H1 (cell line): ENCODE measurements around the gene MRRF.

Experiments
- TAF1 ChIP-seq: IDR thresholded peaks from 2 replicates; pipeline ENCODE4 v1.6.1; 2011; ENCODE audit warnings: mild to moderate bottlenecking, low read depth, low read length
- TF ChIP-seq, protein P1 (sequence below), 3 experiments: IDR thresholded peaks; 1 replicate in 2 of 3; 2 replicates in 1 of 3; pipeline versions ENCODE4 v1.5.1 to v1.6.1; 2011; ENCODE audit warnings: low read length in 3 of 3, mild to moderate bottlenecking in 3 of 3, inconsistent platforms in 2 of 3, low read depth in 1 of 3, moderate library complexity in 1 of 3; ENCODE audit not compliant: insufficient read depth in 1 of 3; ENCODE audit errors: control extremely low read depth in 1 of 3

DNA sequence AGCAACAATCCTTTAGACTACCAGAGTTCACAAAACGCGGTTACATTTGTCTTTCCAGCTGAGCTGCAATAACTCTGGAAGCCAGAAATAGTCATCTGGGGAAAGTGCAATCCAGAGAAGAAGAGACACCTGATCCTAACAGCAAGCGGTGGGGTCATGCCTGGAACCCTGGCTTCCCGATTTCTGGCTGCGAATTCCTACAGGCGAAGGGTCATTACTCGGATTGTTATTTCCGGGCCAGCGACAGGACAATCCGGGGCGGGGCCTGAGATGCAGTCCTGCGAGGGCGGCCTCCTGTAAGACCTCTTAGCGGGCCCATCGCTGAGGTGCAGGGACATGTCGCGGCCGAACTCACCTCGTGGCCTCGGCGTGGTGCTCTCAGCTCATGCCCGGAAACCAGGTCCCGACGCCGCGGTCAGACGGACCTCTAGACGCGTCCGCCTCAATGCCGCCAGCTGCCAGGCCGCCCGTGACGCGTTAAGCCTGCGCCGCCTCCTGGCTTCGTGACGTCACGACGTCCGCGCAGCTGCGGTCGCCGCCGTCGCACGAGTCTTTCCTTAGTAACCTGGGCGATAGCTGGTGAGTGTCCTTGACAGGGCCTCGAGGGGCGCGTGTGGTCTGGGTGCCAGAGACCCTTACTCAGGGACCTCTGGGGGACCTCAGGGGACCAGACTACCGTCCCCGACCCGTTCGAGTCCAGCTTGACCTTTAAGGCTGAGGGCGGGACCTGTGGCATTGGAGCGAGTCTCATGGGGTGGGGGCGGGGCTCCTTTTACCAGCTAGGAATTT is at the start of gene MRRF, which contains the start of gene RBM18:
- TF ChIP-seq TAF1 = peak; percentile 65
- TF ChIP-seq, protein P1, sequence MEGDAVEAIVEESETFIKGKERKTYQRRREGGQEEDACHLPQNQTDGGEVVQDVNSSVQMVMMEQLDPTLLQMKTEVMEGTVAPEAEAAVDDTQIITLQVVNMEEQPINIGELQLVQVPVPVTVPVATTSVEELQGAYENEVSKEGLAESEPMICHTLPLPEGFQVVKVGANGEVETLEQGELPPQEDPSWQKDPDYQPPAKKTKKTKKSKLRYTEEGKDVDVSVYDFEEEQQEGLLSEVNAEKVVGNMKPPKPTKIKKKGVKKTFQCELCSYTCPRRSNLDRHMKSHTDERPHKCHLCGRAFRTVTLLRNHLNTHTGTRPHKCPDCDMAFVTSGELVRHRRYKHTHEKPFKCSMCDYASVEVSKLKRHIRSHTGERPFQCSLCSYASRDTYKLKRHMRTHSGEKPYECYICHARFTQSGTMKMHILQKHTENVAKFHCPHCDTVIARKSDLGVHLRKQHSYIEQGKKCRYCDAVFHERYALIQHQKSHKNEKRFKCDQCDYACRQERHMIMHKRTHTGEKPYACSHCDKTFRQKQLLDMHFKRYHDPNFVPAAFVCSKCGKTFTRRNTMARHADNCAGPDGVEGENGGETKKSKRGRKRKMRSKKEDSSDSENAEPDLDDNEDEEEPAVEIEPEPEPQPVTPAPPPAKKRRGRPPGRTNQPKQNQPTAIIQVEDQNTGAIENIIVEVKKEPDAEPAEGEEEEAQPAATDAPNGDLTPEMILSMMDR (IDR thresholded peaks at IDR 0.05; ENCODE audit: control extremely low read depth in 1 of 3, insufficient read depth in 1 of 3, low read depth in 1 of 3, low read length in 3 of 3) = no peak
